ENCODE measurements around the gene UBA1.

Gene UBA1

DNA sequence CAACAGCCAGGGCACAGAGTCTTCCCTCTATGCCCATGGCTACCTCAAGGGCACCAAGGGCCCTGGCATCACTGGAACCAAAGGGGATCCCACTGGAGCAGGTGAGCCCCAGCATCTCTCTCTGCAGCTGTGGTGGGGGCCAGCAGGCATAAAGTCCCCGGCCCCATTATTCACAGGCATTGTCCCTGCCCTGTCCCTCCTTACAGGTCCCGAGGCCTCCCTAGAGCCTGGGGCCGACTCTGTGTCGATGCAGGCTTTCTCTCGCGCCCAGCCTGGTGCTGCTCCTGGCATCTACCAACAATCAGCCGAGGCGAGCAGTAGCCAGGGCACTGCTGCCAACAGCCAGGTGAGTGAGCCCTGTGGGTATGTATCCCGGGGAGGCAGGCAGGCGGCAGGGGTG is 12.3 kb upstream of the UBA1 start:
- in situ Hi-C loops (cut with HindIII; ENCODE audit: low pct_ligation_motif_present, low sequenced_read_pairs): no loop called here
- DNase-seq: no peak
- TF ChIP-seq, protein P1, sequence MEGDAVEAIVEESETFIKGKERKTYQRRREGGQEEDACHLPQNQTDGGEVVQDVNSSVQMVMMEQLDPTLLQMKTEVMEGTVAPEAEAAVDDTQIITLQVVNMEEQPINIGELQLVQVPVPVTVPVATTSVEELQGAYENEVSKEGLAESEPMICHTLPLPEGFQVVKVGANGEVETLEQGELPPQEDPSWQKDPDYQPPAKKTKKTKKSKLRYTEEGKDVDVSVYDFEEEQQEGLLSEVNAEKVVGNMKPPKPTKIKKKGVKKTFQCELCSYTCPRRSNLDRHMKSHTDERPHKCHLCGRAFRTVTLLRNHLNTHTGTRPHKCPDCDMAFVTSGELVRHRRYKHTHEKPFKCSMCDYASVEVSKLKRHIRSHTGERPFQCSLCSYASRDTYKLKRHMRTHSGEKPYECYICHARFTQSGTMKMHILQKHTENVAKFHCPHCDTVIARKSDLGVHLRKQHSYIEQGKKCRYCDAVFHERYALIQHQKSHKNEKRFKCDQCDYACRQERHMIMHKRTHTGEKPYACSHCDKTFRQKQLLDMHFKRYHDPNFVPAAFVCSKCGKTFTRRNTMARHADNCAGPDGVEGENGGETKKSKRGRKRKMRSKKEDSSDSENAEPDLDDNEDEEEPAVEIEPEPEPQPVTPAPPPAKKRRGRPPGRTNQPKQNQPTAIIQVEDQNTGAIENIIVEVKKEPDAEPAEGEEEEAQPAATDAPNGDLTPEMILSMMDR (IDR thresholded peaks at IDR 0.05; ENCODE audit: low read depth, low read length, missing control alignments): no peak

GRCh38 chrX:47182106-47182700 is 11.4 kb upstream of the UBA1 start:
- in situ Hi-C loops (cut with HindIII; ENCODE audit: low pct_ligation_motif_present, low sequenced_read_pairs): no loop called here
- no peak for DNase-seq
- H3K36me3 ChIP-seq (replicated peaks): peaks cover 15% of the 10 kb centered on the region

More for the DNA sequence above, 12.3 kb upstream of the UBA1 start:
- Histone ChIP-seq H3K27me3 (replicated peaks) (no peaks in the 10 kb centered on the region), H3K36me3 (replicated peaks) (peaks cover 24% of the 10 kb centered on the region), H3K4me3 (ENCODE audit: low read depth, low read length) (no peak overlapping the region), H3K27ac (no peak overlapping the region)

DNA sequence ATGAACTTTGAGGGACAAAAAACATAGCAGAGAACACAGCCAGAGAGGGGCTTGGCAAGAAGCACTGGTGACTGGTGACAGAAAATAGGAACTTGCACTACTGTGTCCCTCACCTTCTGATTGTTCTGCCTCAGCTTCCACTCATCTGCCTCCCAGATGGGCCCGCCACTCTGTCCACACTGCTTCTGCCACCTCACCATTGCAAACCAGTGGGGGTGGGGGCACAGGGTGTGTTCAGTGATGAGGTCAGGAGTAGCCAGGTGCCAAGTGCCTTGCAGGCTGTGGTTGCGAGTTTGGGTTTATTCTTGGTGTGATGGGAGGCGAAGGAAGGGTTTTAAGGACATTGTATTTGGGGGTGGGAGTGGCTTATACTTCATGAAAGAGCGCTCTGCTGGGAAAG is 9.1 kb upstream of the UBA1 start:
- in situ Hi-C loops (cut with HindIII; ENCODE audit: low pct_ligation_motif_present, low sequenced_read_pairs): no loop called here
- H3K4me3 ChIP-seq (ENCODE audit: low read depth, low read length): no peak overlapping the region
- DNase-seq: no peak
- TF ChIP-seq, protein P1 (IDR thresholded peaks at IDR 0.05; ENCODE audit: low read depth, low read length, missing control alignments): no peak
- peaks cover 11% of the 10 kb centered on the region for H3K36me3 ChIP-seq (replicated peaks)
- H3K27me3 ChIP-seq (replicated peaks): no peaks in the 10 kb centered on the region
- no peak overlapping the region for H3K27ac ChIP-seq

More at GRCh38 chrX:47182106-47182700, 11.4 kb upstream of the UBA1 start:
- TF ChIP-seq, protein P1 (IDR thresholded peaks at IDR 0.05; ENCODE audit: low read depth, low read length, missing control alignments): no peak
- Histone ChIP-seq H3K4me3 (ENCODE audit: low read depth, low read length) (no peak overlapping the region), H3K27ac (no peak overlapping the region), H3K27me3 (replicated peaks) (no peaks in the 10 kb centered on the region)

DNA sequence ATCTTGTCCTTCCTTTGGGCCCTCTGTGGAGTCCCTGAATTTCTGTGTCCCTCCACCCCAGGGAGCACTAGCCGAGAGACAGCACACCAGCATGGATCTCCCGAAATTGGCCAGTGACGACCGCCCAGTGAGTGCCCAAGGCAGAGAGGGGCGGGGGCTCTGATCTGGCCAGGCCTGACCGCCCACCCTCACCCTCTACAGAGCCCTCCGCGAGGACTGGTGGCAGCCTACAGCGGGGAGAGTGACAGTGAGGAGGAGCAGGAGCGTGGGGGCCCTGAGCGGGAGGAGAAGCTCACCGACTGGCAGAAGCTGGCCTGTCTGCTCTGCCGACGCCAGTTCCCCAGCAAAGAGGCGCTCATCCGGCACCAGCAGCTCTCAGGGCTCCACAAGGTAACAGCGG is 8.4 kb upstream of the UBA1 start:
- in situ Hi-C loops (cut with HindIII; ENCODE audit: low pct_ligation_motif_present, low sequenced_read_pairs): no loop called here
- DNase-seq: no peak
- no peak overlapping the region for H3K4me3 ChIP-seq (ENCODE audit: low read depth, low read length)
- peaks cover 6% of the 10 kb centered on the region for H3K36me3 ChIP-seq (replicated peaks)
- TF ChIP-seq, protein P1 (IDR thresholded peaks at IDR 0.05; ENCODE audit: low read depth, low read length, missing control alignments): no peak
- no peaks in the 10 kb centered on the region for H3K27me3 ChIP-seq (replicated peaks)
- H3K27ac ChIP-seq: no peak overlapping the region

- no peak overlapping the region for H3K27ac ChIP-seq
- H3K27me3 ChIP-seq (replicated peaks): no peaks in the 10 kb centered on the region
- H3K36me3 ChIP-seq (replicated peaks): peaks cover 5% of the 10 kb centered on the region
- in situ Hi-C loops (cut with HindIII; ENCODE audit: low pct_ligation_motif_present, low sequenced_read_pairs): no loop called here
- H3K4me3 ChIP-seq (ENCODE audit: low read depth, low read length): no peak overlapping the region
- TF ChIP-seq, protein P1 (IDR thresholded peaks at IDR 0.05; ENCODE audit: low read depth, low read length, missing control alignments): no peak
- DNase-seq: no peak
These were observed 7.4 kb upstream of the UBA1 start for GRCh38 chrX:47186096-47186740.
